HL-60 (cell line): Measurements from ENCODE around the gene ITPR3.

ENCODE experiments used
- GABPA ChIP-seq: IDR thresholded peaks from 2 replicates; pipeline ENCODE4 v1.6.1; 2012; ENCODE audit warnings: low read depth
- SPI1 ChIP-seq: IDR thresholded peaks from 2 replicates; pipeline ENCODE4 v1.6.1; 2012; ENCODE audit warnings: low read depth, mild to moderate bottlenecking, borderline replicate concordance
- TF ChIP-seq, protein P1 (sequence below): IDR thresholded peaks from 2 replicates; pipeline ENCODE4 v1.6.1; 2012; ENCODE audit warnings: low read depth; ENCODE audit not compliant: insufficient replicate concordance
- TF ChIP-seq, protein P2 (sequence below): IDR thresholded peaks from one replicate; pipeline ENCODE4 v1.5.1; 2011; ENCODE audit warnings: low read length, control low read depth, inconsistent platforms; ENCODE audit not compliant: insufficient read depth

DNA sequence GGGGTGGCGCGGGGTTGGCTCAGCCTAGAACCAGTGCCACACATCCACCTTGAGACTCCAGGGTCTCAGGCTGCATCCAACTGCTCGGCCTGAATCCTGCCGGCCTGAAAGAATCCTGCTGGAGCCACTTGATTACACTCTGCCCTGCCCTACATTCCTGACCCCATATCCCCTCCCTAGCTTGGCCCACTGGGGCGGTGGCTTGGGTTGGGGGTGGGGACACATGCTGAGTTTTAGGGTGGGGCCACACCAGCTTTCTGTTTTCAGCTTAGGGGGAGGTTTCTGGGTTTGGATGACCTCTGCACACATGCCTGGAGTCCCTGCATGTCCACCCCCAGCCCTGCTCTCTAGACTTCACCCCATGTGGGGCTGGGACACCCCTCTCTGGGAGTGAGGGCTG, 6.8 kb downstream of the ITPR3 start:
- TF ChIP-seq, protein P1, sequence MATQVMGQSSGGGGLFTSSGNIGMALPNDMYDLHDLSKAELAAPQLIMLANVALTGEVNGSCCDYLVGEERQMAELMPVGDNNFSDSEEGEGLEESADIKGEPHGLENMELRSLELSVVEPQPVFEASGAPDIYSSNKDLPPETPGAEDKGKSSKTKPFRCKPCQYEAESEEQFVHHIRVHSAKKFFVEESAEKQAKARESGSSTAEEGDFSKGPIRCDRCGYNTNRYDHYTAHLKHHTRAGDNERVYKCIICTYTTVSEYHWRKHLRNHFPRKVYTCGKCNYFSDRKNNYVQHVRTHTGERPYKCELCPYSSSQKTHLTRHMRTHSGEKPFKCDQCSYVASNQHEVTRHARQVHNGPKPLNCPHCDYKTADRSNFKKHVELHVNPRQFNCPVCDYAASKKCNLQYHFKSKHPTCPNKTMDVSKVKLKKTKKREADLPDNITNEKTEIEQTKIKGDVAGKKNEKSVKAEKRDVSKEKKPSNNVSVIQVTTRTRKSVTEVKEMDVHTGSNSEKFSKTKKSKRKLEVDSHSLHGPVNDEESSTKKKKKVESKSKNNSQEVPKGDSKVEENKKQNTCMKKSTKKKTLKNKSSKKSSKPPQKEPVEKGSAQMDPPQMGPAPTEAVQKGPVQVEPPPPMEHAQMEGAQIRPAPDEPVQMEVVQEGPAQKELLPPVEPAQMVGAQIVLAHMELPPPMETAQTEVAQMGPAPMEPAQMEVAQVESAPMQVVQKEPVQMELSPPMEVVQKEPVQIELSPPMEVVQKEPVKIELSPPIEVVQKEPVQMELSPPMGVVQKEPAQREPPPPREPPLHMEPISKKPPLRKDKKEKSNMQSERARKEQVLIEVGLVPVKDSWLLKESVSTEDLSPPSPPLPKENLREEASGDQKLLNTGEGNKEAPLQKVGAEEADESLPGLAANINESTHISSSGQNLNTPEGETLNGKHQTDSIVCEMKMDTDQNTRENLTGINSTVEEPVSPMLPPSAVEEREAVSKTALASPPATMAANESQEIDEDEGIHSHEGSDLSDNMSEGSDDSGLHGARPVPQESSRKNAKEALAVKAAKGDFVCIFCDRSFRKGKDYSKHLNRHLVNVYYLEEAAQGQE: no peak
- TF ChIP-seq, protein P2, sequence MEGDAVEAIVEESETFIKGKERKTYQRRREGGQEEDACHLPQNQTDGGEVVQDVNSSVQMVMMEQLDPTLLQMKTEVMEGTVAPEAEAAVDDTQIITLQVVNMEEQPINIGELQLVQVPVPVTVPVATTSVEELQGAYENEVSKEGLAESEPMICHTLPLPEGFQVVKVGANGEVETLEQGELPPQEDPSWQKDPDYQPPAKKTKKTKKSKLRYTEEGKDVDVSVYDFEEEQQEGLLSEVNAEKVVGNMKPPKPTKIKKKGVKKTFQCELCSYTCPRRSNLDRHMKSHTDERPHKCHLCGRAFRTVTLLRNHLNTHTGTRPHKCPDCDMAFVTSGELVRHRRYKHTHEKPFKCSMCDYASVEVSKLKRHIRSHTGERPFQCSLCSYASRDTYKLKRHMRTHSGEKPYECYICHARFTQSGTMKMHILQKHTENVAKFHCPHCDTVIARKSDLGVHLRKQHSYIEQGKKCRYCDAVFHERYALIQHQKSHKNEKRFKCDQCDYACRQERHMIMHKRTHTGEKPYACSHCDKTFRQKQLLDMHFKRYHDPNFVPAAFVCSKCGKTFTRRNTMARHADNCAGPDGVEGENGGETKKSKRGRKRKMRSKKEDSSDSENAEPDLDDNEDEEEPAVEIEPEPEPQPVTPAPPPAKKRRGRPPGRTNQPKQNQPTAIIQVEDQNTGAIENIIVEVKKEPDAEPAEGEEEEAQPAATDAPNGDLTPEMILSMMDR: no peak
- TF ChIP-seq GABPA (no peak), SPI1 (no peak)
